T-helper 9 cell (primary cell): ENCODE measurements around the gene FGFR2.
"Not testable (repeated sequence)": the region's sequence is repeated elsewhere in the genome, so short reads cannot be mapped to it uniquely, and the experiment has no call there.

Source experiments
- DNase-seq: peaks from one replicate; pipeline ENCODE4 v3.0.0-alpha.2; 2020

Gene FGFR2

GRCh38 chr10:121520526-121520925 lies 77.7 kb downstream of the FGFR2 start:
- not testable (repeated sequence) for DNase-seq

DNA sequence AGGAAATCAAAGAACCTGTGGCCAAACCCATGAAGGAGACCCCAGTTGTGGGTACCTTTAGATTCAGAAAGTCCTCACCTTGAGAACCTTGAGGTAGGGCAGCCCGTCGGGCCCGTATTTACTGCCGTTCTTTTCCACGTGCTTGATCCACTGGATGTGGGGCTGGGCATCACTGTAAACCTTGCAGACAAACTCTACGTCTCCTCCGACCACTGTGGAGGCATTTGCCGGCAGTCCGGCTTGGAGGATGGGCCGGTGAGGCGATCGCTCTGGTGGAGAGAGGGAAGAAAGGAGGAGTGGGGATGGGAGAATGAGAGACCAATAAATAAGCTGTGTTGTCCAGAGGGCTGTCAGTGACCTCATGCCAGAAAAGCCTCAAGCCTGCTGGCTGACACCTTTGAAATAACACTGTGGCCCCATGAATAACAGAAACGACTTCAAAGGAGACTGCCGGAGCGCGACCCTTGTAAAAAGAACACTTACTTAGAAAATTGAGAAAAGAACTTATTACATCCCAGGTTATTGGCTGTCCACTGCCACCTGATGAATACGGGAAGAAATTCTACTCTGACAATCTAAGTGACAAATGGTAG lies 78.2 kb downstream of the FGFR2 start:
- no peak for DNase-seq

GRCh38 chr10:121519411-121519810 lies 78.8 kb downstream of the FGFR2 start:
- DNase-seq: no peak

DNA sequence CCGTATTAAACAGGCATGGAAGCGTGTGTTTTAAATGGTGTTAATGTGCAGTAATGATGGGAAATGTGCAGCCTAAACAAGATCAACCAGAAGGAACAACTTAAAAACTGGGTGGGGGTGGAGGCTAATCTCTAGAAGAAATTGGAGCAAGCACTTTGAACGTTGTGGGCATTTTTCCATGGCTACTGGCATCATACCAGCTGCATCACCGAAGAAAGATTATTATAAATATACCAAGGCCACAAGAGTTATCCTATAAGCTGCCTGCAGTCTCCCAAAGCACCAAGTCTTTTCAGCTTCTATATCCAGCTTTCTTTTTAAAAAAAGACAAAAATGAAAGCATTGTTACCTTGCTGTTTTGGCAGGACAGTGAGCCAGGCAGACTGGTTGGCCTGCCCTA lies 79.9 kb downstream of the FGFR2 start:
- no peak for DNase-seq

GRCh38 chr10:121516093-121516865 lies 82.0 kb downstream of the FGFR2 start:
- no peak for DNase-seq

DNA sequence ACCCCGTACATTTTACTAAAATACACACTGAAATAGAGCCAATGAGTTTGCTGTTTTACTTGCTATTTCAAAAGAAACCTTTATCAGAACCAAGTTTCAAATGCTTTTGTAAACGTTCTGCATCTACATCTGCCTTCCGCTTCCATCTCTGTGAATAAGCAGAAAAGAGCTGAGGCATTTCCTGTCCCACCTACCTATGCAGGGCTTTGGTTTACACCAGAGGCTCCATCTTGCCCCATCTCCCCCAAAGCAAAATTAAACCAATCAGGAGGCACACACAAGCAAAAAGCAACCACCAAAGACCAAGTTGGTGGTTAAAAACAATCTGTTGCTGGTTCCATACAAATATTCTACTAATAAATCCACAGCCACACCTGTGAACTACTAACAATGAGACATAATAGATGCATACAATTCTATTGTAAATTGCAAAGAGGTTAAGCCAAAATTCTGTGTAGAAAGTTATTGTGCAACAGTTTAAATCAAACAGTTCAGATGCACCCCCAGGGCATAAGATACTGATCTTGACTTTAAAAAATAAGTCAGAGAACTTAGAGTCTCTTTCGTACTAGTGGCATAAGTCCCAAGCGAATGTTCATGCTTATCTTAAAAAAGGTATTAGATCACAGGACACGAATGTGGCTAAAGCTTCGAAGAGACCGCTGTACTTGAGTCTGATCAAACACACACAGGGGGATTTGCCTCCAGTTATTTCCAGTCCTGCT lies 83.9 kb downstream of the FGFR2 start:
- DNase-seq: no peak

DNA sequence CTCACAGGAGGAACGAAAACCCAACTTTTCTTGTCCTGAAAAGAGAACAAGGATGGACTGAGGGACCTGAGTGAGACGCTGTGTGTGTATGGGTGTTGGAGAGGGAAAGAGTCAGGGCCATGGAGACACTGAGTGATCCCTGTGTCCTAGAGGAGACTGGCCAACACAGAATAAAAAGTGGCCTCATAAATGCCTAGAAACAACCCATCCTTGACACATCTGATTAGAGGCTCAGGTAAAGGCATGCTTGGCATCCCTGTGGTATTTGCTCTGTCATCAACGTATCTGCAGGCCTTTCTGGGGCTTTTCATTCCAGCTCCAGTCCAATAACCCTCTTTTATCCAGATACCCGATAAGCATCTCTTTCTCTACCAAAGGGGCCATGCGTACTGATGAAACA lies 86.3 kb downstream of the FGFR2 start:
- DNase-seq: no peak

GRCh38 chr10:121511460-121511859 lies 86.8 kb downstream of the FGFR2 start:
- DNase-seq: no peak

DNA sequence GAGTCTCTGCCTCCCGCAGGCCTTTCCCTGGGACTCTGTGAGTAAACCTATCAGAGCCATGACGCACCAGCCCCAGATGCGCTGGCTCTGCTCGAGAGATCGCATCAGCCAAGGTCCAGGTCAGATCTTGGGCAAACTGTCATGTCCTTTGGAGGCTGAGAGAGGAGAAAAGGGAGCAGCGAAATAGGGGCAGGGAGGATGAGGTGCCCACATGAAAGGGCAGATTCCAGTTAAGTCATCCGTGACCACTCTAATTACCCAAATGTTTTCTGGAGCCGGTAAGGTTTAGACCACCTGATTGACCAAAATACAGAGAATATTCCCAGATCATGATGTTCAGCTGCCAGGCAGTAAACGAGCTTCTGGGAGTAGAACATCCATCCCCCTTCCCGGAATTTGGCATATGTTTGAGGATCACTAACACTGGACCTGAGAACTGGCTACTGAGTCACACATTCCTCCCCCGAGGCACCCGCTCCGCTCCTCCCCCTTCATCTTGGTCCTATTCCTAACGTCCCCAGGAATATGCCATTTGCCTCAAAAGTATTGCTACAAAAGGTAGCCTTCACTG lies 88.0 kb downstream of the FGFR2 start:
- no peak for DNase-seq

GRCh38 chr10:121509796-121510195 lies 88.4 kb downstream of the FGFR2 start:
- DNase-seq: no peak

GRCh38 chr10:121509112-121509511 lies 89.1 kb downstream of the FGFR2 start:
- no peak for DNase-seq

GRCh38 chr10:121503587-121504051 lies 94.6 kb downstream of the FGFR2 start:
- DNase-seq: no peak

DNA sequence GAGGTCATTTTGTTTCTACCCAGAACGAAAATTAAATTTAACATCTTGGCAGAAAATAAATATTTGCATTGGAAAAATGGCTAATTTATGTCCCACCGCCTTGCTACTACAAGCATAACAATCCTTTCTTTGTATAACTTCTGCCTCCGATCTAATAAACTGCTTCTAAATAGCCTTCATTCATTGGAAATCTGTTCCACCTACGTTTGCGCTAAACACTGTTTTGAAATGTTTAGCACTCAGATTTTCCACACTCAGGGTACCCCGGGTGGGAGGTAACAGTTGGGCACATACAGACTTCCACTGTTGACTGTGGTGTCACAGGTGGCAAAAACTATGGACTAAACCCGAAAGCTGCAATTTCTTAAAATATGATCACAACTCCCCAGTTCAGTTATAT lies 96.4 kb downstream of the FGFR2 start:
- no peak for DNase-seq

- DNase-seq: no peak
Measured at GRCh38 chr10:121500701-121501332, 97.4 kb downstream of the FGFR2 start.

- DNase-seq: no peak
Measured at GRCh38 chr10:121497513-121498470, 100.5 kb downstream of the FGFR2 start.

DNA sequence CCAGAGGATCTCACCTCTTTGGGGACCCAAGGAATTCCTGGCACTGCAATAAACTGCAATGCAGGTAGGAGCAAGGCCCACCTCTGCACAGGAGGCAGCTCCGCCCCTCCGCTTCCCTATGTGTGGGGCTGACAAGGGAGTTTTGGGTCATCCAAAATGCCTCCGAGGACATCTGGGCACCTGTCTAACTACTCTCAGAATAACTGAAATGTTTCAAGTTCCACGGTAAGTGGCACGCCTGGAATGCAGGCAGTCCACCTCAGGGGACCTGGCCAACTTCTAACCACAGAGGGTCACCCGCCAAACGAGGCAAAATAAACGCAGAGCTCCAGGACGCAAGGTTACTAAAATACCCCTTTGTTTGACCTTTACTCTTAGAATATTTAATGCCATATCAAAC lies 102.5 kb downstream of the FGFR2 start:
- DNase-seq: no peak

DNA sequence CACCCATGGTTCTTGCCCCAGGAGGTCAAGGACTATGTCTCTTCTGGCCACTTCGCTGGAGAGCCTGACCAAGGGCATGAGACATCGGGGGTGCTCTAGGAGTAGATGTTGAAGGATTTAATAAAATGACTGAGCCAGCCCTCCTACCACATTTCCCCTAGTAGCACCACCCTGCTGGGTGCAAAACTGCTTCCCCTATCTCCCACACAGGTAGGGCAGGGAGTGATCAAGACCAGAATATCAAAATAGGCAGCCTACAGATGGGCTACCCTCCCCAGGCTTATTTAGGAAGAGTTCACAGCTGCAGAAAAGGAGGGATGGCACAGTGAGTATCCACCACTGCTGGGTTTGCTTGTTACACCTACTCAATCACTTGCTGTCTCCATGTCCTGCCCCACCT lies 103.9 kb downstream of the FGFR2 start:
- DNase-seq: no peak

GRCh38 chr10:121493521-121493920 lies 104.7 kb downstream of the FGFR2 start:
- no peak for DNase-seq

DNA sequence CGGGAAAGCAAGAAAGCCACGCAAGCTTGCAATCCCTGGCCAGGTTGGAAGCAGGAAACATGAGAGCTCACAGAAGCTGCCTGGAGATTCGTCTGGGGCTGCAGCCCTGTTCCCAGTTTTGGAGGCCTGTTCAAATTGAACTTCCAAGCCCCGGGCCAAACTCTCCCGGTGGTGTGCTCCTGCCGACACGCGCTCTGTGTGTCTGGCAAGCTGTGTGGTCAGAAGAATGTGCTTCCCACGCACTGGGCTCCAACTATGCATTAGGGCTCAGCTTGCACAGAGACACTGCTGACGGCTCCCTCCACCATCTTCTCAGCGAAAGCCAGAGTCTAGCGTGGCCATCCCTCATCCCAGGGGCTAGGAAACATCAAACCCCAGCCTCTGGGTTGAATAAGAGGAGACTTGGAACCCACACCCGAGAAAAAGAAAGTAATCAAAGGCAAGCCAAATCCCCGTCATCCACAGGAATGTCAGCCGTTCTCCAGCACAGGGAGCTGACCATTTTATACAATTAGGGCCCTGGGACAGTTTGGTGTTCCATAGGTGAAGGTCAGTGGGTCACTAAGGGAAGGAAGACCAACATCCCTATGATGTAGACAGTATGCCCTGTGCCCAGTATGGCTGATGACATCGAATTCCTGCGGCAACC lies 107.2 kb downstream of the FGFR2 start:
- no peak for DNase-seq

- DNase-seq: no peak
Measured at GRCh38 chr10:121485436-121486139, 112.7 kb downstream of the FGFR2 start.

DNA sequence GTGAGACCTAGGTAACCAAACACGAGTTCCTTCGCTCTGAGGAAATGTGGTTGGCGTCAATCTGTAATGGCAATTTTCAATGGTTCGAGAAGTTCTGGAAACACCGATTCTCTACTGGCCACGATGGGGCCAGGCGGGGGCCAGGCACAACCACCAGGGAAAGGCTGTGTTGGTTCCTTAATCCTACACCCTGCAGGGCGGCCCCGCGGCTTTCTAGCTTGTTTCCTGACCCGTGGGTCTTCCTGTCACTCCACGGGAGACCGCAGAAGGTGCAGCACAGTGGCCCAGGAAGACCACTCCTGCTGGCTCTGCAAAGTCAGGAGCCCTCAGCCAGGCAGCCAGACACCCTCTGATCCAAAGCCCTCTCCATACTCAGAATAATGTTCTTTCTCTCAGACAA lies 113.4 kb downstream of the FGFR2 start:
- DNase-seq: no peak
